Hepatocyte (in vitro differentiated cells): ENCODE measurements around the gene NOSTRIN. TPM values are rescaled to one million over a fixed set of nuclear protein-coding genes. Genes with fewer than 3 reads are reported as not detected.
"Not testable (repeated sequence)": the region's sequence is repeated elsewhere in the genome, so short reads cannot be mapped to it uniquely, and the experiment has no call there.

Experiments used
- DNase-seq: peaks from one replicate; pipeline ENCODE4 v3.0.0-alpha.2; 2016; ENCODE audit warnings: low spot score
- H2AFZ ChIP-seq: fragments of 200-600 bp; sonication (generic); 2 replicates; pipeline ENCODE4 v1.6.0; 2016; ENCODE audit warnings: antibody characterized with exemption, mild to moderate bottlenecking
- H3K27ac ChIP-seq: fragments of 200-600 bp; sonication (generic); 2 replicates; pipeline ENCODE4 v1.5.1; 2016; ENCODE audit warnings: mild to moderate bottlenecking
- H3K27me3 ChIP-seq: fragments of 200-600 bp; sonication (generic); 2 replicates; pipeline ENCODE4 v1.6.1; 2016
- H3K36me3 ChIP-seq: fragments of 200-600 bp; sonication (generic); replicated peaks from 2 replicates; pipeline ENCODE4 v1.5.1; 2016; ENCODE audit warnings: low read depth; ENCODE audit not compliant: insufficient read depth
- H3K4me1 ChIP-seq: fragments of 200-600 bp; sonication (generic); 2 replicates; pipeline ENCODE4 v1.5.1; 2016; ENCODE audit warnings: mild to moderate bottlenecking, moderate library complexity; ENCODE audit not compliant: insufficient read depth
- H3K4me2 ChIP-seq: fragments of 200-600 bp; sonication (generic); 2 replicates; pipeline ENCODE4 v1.6.0; 2016
- H3K4me3 ChIP-seq: fragments of 200-600 bp; sonication (generic); 2 replicates; pipeline ENCODE4 v1.5.1; 2016; ENCODE audit warnings: mild to moderate bottlenecking
- H3K79me2 ChIP-seq: fragments of 200-600 bp; sonication (generic); 2 replicates; pipeline ENCODE4 v1.6.0; 2017; ENCODE audit warnings: mild to moderate bottlenecking
- H3K9me2 ChIP-seq: fragments of 200-600 bp; sonication (generic); replicated peaks from 2 replicates; pipeline ENCODE4 v1.6.0; 2017; ENCODE audit warnings: mild to moderate bottlenecking; ENCODE audit not compliant: insufficient read depth
- H3K9me3 ChIP-seq: fragments of 200-600 bp; sonication (generic); 2 replicates; pipeline ENCODE4 v1.5.1; 2016; ENCODE audit warnings: low read depth, mild to moderate bottlenecking
- H4K20me1 ChIP-seq: fragments of 200-600 bp; sonication (generic); 2 replicates; pipeline ENCODE4 v1.6.0; 2016; ENCODE audit warnings: mild to moderate bottlenecking; ENCODE audit not compliant: insufficient read depth, poor library complexity, severe bottlenecking
- CTCF ChIP-seq: fragments of 200-600 bp; sonication (generic); IDR thresholded peaks from 2 replicates; pipeline ENCODE4 v1.5.1; 2016; ENCODE audit warnings: antibody characterized with exemption, mild to moderate bottlenecking; ENCODE audit not compliant: poor library complexity
- EZH2 ChIP-seq: fragments of 200-600 bp; sonication (generic); IDR thresholded peaks from 2 replicates; pipeline ENCODE4 v1.6.1; 2016; ENCODE audit warnings: antibody characterized with exemption, mild to moderate bottlenecking, borderline replicate concordance
- EZH2phosphoT487 ChIP-seq: fragments of 200-600 bp; sonication (generic); IDR thresholded peaks from one replicate; pipeline ENCODE4 v1.6.1; 2018; ENCODE audit warnings: antibody characterized with exemption, mild to moderate bottlenecking, low read depth, moderate library complexity; ENCODE audit not compliant: unreplicated experiment, severe bottlenecking
- WGBS: methylation state at CpG from one replicate; pipeline ENCODE4 v1.1.6; 2016; ENCODE audit warnings: low lambda C conversion rate; ENCODE audit errors: missing lambda C conversion rate; 5-methylcytosine and 5-hydroxymethylcytosine counted together
- polyA plus RNA-seq: library from polyadenylated mRNA; unstranded; fragments of >200 nt; fragmentation: Nextera tagmentation; extraction: Ambion mirVana; gene quantifications from 2 replicates; pipeline ENCODE4 v1.2.1, GENCODE V29; 2016
- total RNA-seq: library from RNA; depleted of rRNA; stranded (reverse); fragments of >200 nt; gene quantifications from 2 replicates; pipeline ENCODE4 v1.2.3, GENCODE V29; 2014

Gene NOSTRIN
- total and polyA plus RNA-seq, 2 experiments from 2014 or later, result 10.1 to 10.7 TPM

DNA sequence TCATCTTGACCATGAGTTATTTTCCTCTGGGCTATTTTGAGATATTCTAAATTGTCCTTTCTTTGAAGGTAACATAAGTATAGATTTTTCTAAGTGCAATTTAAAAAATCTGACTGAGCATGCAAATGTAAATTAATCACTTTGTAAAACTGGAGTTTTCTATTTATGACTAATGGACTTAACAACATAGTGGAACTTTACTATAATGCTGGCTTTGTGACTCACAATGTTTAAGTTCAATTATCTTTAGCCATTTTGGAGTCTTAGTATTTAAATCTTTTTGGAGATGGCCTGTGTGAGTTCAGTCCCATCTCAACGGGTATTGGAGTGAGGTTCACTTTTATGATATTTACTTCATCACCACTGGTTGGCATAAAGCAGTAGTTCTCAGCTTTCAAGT lies 35.2 kb upstream of the NOSTRIN start:
- TF ChIP-seq CTCF (no peak), EZH2 (no peak), EZH2phosphoT487 (no peak)
- Histone ChIP-seq H3K9me2 (no peaks in the 10 kb centered on the region), H4K20me1 (no peaks in the 10 kb centered on the region), H3K79me2 (no peaks in the 10 kb centered on the region), H3K27me3 (no peaks in the 10 kb centered on the region), H3K9me3 (no peaks in the 10 kb centered on the region), H3K4me3 (no peak overlapping the region), H3K4me1 (peaks cover 6% of the 10 kb centered on the region), H3K27ac (no peak overlapping the region), H3K36me3 (no peaks in the 10 kb centered on the region), H2AFZ (no peak overlapping the region), H3K4me2 (no peak overlapping the region)
- WGBS, result 47% methylated on average over 1 of the region's 1 CpG
- no peak for DNase-seq

- not testable (repeated sequence) for H3K9me3 ChIP-seq, H3K4me1 ChIP-seq, H3K4me3 ChIP-seq, H3K4me2 ChIP-seq, H3K27me3 ChIP-seq, H3K79me2 ChIP-seq, H3K36me3 ChIP-seq, H3K27ac ChIP-seq, H2AFZ ChIP-seq, H4K20me1 ChIP-seq, DNase-seq, H3K9me2 ChIP-seq
- 97% methylated on average over 6 of the region's 6 CpGs for WGBS
These were observed 34.1 kb upstream of the NOSTRIN start for GRCh38 chr2:168768357-168768756.

DNA sequence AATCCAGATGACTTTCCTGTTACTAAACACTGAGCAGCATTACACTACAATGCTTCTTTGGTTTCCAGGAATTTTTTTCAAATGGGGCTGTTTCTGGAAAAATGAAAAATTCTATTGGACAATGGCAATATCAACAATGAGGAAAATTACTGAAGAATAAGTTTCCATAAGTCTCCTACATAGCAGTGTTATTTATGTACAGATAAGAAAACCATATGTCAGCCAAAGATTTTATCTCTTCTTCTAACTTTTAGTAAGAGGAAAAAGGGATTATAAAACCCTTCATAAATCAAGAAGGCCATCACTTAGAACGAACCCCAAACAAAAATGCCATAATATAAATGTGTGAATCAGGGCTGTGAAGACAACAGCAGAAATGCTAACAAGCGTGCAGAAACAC lies 31.6 kb upstream of the NOSTRIN start:
- no peaks in the 10 kb centered on the region for H3K36me3 ChIP-seq
- whole genome bisulfite sequencing, result 57% methylated on average over 2 of the region's 2 CpGs

DNA sequence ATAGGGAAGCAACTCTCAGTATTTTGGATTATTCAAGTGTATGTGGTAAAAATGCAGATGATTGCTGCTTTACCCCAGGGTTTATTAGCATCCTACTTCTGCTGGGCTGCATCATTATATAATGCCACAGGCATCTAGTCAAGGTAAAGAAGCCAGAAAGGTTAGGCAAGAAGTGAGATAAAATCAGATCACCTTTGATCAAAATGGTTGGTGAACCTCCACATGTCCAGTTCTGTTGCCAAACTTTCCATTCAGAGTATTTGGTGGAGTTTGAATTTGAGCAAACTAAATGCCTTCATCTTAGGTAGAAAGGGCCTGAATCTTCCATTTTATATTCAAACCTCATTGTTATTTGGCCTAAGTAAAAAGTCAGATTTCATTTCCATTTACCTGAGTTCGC lies 29.7 kb upstream of the NOSTRIN start:
- H3K9me3 ChIP-seq, result no peaks in the 10 kb centered on the region
- no peaks in the 10 kb centered on the region for H3K36me3 ChIP-seq
- 95% methylated on average over 1 of the region's 1 CpG for WGBS
- no peaks in the 10 kb centered on the region for H4K20me1 ChIP-seq
- H3K4me1 ChIP-seq, result peaks cover 6% of the 10 kb centered on the region
- H2AFZ ChIP-seq, result no peak overlapping the region
- H3K27ac ChIP-seq, result no peak overlapping the region
- no peak for DNase-seq
- H3K79me2 ChIP-seq, result no peaks in the 10 kb centered on the region
- H3K4me3 ChIP-seq, result no peak overlapping the region
- no peaks in the 10 kb centered on the region for H3K27me3 ChIP-seq
- TF ChIP-seq EZH2phosphoT487 (no peak), CTCF (no peak), EZH2 (no peak)
- no peaks in the 10 kb centered on the region for H3K9me2 ChIP-seq
- H3K4me2 ChIP-seq, result no peak overlapping the region

More for the DNA sequence above, 31.6 kb upstream of the NOSTRIN start:
- no peak overlapping the region for H3K27ac ChIP-seq
- H3K4me1 ChIP-seq, result peaks cover 6% of the 10 kb centered on the region
- no peaks in the 10 kb centered on the region for H3K9me3 ChIP-seq
- no peak overlapping the region for H3K4me2 ChIP-seq
- no peaks in the 10 kb centered on the region for H3K9me2 ChIP-seq
- H3K79me2 ChIP-seq, result no peaks in the 10 kb centered on the region
- H4K20me1 ChIP-seq, result no peaks in the 10 kb centered on the region
- no peak overlapping the region for H2AFZ ChIP-seq
- DNase-seq, result no peak
- H3K27me3 ChIP-seq, result no peaks in the 10 kb centered on the region
- no peak for TF ChIP-seq EZH2phosphoT487
- TF ChIP-seq CTCF, result no peak
- TF ChIP-seq EZH2, result no peak
- H3K4me3 ChIP-seq, result no peak overlapping the region
